NB4 (cell line): ENCODE results near the gene ITPR3.

Source experiments
- DNase-seq: peaks from one replicate; pipeline ENCODE4 v3.0.0; 2010; ENCODE audit warnings: low read depth
- H3K4me3 ChIP-seq: one replicate; pipeline ENCODE4 v1.5.1; 2011; ENCODE audit warnings: mild to moderate bottlenecking, low read depth, low read length, moderate library complexity
- MYC ChIP-seq: IDR thresholded peaks from 2 replicates; pipeline ENCODE4 v1.6.1; 2011; ENCODE audit warnings: low read depth, low read length
- POLR2A ChIP-seq: IDR thresholded peaks from 2 replicates; pipeline ENCODE4 v1.6.1; 2011; ENCODE audit warnings: mild to moderate bottlenecking; ENCODE audit not compliant: insufficient read length; ENCODE audit errors: extremely low read depth
- TF ChIP-seq, protein P1 (sequence below): IDR thresholded peaks from 2 replicates; pipeline ENCODE4 v1.6.1; 2011; ENCODE audit warnings: low read depth, low read length
- TF ChIP-seq, protein P2 (sequence below): IDR thresholded peaks from one replicate; pipeline ENCODE4 v1.5.1; 2012; ENCODE audit warnings: low read depth, low read length

The ITPR3 gene

DNA sequence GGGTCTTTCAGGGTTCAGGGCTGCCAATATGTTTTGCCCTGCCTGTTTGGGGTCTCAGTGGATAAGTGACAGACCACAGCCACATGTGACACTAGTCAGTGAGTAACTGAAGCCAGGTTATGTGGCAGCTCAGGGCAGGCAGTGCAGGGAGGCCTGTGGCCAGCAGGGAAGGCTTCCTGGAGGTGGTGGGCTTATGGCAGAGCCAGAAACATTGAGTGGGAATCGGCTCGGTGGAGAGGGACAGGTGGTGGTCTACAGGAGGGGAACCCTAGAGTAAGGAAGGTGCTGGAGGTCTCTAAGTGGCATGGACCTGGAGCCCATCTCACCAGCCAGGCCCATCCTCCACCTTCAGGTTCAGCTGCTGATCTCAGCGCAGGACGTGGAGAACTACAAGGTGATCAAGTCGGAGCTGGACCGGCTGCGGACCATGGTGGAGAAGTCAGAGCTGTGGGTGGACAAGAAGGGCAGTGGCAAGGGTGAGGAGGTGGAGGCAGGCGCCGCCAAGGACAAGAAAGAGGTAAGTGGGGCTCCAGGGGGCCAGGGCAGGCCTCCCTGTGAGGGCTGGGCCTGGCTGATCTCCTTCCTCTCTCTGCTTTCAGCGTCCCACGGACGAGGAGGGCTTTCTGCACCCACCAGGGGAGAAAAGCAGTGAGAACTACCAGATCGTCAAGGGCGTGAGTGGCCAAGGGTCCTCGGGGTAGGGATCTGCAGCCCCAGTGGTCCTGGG, 55.5 kb downstream of the ITPR3 start:
- no peak for DNase-seq
- H3K4me3 ChIP-seq = no peak overlapping the region
- no peak for TF ChIP-seq MYC
- TF ChIP-seq, protein P1, sequence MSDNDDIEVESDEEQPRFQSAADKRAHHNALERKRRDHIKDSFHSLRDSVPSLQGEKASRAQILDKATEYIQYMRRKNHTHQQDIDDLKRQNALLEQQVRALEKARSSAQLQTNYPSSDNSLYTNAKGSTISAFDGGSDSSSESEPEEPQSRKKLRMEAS = no peak
- TF ChIP-seq, protein P2, sequence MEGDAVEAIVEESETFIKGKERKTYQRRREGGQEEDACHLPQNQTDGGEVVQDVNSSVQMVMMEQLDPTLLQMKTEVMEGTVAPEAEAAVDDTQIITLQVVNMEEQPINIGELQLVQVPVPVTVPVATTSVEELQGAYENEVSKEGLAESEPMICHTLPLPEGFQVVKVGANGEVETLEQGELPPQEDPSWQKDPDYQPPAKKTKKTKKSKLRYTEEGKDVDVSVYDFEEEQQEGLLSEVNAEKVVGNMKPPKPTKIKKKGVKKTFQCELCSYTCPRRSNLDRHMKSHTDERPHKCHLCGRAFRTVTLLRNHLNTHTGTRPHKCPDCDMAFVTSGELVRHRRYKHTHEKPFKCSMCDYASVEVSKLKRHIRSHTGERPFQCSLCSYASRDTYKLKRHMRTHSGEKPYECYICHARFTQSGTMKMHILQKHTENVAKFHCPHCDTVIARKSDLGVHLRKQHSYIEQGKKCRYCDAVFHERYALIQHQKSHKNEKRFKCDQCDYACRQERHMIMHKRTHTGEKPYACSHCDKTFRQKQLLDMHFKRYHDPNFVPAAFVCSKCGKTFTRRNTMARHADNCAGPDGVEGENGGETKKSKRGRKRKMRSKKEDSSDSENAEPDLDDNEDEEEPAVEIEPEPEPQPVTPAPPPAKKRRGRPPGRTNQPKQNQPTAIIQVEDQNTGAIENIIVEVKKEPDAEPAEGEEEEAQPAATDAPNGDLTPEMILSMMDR = no peak
- no peak for TF ChIP-seq POLR2A

DNA sequence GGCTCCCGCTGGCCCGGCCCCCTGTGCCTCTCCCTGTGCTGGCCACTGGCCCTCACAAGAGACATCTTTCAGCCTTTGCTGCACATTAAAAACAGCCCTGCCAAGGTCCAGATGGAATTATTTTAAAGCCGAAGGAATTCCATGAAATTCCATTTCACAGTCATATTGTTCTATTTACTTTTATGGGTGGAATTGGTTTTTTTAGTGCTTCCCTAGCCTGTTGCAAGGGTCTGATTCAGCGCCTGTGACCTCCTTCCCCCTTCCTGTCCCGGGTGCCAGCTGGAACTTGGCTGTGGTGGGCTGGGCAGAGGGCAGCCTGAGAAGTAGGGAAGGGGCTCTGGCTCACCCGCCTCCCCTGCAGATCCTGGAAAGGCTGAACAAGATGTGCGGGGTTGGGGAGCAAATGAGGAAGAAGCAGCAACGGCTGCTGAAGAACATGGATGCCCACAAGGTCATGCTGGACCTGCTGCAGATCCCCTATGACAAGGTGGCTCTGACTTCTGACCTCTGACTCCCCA, 56.1 kb downstream of the ITPR3 start:
- no peak for DNase-seq
- TF ChIP-seq, protein P1 = no peak
- TF ChIP-seq MYC = no peak
- no peak for TF ChIP-seq POLR2A
- TF ChIP-seq, protein P2 = no peak
- H3K4me3 ChIP-seq = no peak overlapping the region

DNA sequence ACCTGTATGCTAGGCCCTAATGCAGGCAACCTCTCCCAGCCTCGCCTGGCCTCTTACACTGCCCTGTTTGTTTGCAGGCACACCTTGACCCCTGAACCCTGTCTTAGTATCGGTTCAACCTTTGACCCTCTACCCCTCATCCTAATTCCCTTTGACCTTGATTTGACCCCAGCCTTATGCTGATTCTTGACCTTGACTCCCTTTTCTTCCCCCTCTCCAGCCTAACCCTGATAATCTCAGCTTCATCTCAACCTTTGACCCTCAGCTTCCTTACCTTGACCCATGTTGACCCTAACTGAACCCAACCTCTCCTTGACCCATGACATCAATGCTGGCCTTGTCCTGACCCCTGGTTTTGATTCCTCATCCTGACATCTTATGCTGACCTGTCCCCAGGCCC, 56.6 kb downstream of the ITPR3 start:
- H3K4me3 ChIP-seq = no peak overlapping the region
- TF ChIP-seq POLR2A (no peak), MYC (no peak)
- TF ChIP-seq, protein P1 = no peak
- TF ChIP-seq, protein P2 = no peak
- no peak for DNase-seq

DNA sequence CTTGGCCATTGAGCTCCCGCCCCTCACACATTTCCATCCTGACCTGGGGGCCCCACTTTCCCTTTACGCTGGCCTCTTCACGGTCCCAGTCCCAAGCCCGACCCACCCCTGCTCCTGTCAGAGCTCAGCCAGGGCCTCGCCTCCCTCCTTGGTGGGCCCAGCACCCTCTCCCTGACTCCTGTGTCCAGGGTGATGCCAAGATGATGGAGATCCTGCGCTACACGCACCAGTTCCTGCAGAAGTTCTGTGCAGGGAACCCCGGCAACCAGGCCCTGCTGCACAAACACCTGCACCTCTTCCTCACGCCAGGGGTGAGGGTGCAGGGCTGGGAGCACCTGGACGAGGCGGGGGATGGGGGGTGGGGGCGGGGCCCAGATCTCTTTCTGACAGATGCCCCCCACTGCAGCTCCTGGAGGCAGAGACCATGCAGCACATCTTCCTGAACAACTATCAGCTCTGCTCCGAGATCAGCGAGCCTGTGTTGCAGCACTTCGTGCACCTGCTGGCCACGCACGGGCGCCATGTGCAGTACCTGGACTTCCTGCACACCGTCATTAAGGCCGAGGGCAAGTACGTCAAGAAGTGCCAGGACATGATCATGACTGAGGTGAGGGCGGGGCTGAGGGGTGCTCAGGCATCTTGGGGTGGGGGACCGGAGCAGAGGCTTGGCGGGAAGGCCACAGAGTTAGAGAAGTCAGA, 57.3 kb downstream of the ITPR3 start:
- H3K4me3 ChIP-seq = no peak overlapping the region
- DNase-seq = no peak
- TF ChIP-seq MYC (no peak), POLR2A (no peak)
- TF ChIP-seq, protein P2 = no peak
- TF ChIP-seq, protein P1 = no peak

DNA sequence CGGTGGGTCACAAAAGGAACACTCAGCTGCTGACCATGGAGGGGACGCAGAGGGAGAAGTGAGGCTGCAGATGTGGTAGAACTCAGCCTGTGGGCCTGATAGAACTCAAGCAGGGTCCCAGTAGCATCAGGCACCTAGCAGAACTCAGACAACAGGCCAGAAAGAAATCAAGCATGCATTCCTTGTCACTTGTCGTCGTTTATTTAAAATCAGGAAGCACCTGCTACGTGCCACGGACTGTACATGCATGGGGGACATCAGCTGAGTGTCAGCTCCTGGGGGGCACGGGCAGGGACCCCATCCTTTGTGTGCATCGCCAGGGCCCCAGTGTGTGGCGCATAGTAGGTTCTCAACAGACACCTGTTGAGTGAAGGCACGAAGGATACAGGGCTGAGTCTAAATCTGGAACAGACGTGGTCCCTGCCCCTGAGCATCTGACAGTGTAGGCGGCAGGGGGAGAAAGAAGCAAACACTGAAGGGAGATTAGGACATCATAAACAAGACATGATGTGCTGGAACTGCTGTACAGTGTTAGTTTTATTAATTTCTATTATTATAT, 57.9 kb downstream of the ITPR3 start:
- no peak for DNase-seq
- H3K4me3 ChIP-seq = no peak overlapping the region
- TF ChIP-seq MYC (no peak), POLR2A (no peak)
- TF ChIP-seq, protein P1 = no peak
- TF ChIP-seq, protein P2 = no peak
